Gastroesophageal sphincter (tissue), 3 donors: ENCODE data around the gene DBH.

Source experiments
- EP300 ChIP-seq: sonication (generic); formaldehyde crosslinking; IDR thresholded peaks from one replicate; pipeline ENCODE4 v1.6.1; 2017; ENCODE audit warnings: antibody characterized with exemption, mild to moderate bottlenecking
- POLR2A ChIP-seq, 2 donors: fragments of 450-650 bp; IDR thresholded peaks; one replicate each; pipeline ENCODE4 v1.6.1; 2017; ENCODE audit warnings: antibody characterized with exemption in 2 of 2, mild to moderate bottlenecking in 2 of 2, moderate library complexity in 1 of 2
- POLR2AphosphoS5 ChIP-seq: sonication (generic); formaldehyde crosslinking; IDR thresholded peaks from one replicate; pipeline ENCODE4 v1.6.1; 2017; ENCODE audit warnings: antibody characterized with exemption
- TF ChIP-seq, protein P1 (sequence below), 4 experiments: fragments of 200-600 bp in 2 of 4; fragments of 450-650 bp in 2 of 4; sonication (generic) in 1 of 4; IDR thresholded peaks; one replicate each; pipeline ENCODE4 v1.5.1; 2017 to 2019; ENCODE audit warnings: antibody characterized with exemption in 4 of 4, mild to moderate bottlenecking in 2 of 4, moderate library complexity in 2 of 4

DNA sequence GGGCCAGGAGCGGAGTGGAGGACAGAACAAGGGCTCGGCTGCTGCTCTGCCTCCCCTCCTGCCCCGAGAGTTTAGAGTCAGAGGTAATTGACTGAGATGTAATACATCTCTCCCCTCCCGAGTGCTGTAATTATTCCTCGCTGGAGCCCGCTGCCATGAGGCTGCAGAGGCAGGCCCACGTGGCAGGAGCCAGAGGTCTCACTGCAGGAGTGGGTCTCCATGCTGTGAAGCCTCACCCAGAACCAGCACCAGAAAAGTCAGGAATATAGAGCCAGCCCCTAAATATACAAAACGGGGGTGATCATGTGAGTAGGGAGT is 29.5 kb upstream of the DBH start:
- TF ChIP-seq, protein P1, sequence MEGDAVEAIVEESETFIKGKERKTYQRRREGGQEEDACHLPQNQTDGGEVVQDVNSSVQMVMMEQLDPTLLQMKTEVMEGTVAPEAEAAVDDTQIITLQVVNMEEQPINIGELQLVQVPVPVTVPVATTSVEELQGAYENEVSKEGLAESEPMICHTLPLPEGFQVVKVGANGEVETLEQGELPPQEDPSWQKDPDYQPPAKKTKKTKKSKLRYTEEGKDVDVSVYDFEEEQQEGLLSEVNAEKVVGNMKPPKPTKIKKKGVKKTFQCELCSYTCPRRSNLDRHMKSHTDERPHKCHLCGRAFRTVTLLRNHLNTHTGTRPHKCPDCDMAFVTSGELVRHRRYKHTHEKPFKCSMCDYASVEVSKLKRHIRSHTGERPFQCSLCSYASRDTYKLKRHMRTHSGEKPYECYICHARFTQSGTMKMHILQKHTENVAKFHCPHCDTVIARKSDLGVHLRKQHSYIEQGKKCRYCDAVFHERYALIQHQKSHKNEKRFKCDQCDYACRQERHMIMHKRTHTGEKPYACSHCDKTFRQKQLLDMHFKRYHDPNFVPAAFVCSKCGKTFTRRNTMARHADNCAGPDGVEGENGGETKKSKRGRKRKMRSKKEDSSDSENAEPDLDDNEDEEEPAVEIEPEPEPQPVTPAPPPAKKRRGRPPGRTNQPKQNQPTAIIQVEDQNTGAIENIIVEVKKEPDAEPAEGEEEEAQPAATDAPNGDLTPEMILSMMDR (IDR thresholded peaks at IDR 0.05), result no peak
- TF ChIP-seq POLR2A (IDR thresholded peaks at IDR 0.05) (no peak), POLR2AphosphoS5 (no peak), EP300 (no peak)
